Esophagus squamous epithelium (tissue), 5 donors: ENCODE data around the gene MAP6. TPM values are rescaled to one million over a fixed set of nuclear protein-coding genes. Genes with fewer than 3 reads are reported as not detected.

Experiments used
- DNase-seq: peaks from one replicate; lab custom pipeline; 2025; lab: John Stamatoyannopoulos, UW
- H3K27ac ChIP-seq, 4 donors: fragments of 200-600 bp; sonication (generic); one replicate each; pipeline ENCODE4 v1.5.1; 2016 to 2019; ENCODE audit warnings: mild to moderate bottlenecking in 1 of 4
- H3K27me3 ChIP-seq, 4 donors: fragments of 200-600 bp; sonication (generic); 1 replicate in 3 of 4; 2 replicates in 1 of 4; pipeline versions ENCODE4 v1.5.1 to v1.6.0; 2017 to 2021; ENCODE audit warnings: antibody characterized with exemption in 1 of 4
- H3K36me3 ChIP-seq, 3 donors: fragments of 200-600 bp; sonication (generic); one replicate each; pipeline ENCODE4 v1.5.1; 2016 to 2019
- H3K4me1 ChIP-seq, 3 donors: fragments of 200-600 bp; sonication (generic); one replicate each; pipeline ENCODE4 v1.5.1; 2017 to 2019
- H3K4me3 ChIP-seq, 4 donors: fragments of 200-600 bp; sonication (generic); 1 replicate in 3 of 4; 2 replicates in 1 of 4; pipeline ENCODE4 v1.5.1; 2016 to 2019; ENCODE audit warnings: mild to moderate bottlenecking in 2 of 4, moderate library complexity in 1 of 4
- H3K9me3 ChIP-seq, 3 donors: fragments of 200-600 bp; sonication (generic); one replicate each; pipeline ENCODE4 v1.5.1; 2016 to 2019
- CTCF ChIP-seq, 6 experiments: fragments of 450-650 bp in 4 of 6; fragments of 200-600 bp in 2 of 6; sonication (generic) in 2 of 6; IDR thresholded peaks; one replicate each; pipeline ENCODE4 v1.5.1; 2016 to 2019; ENCODE audit warnings: antibody characterized with exemption in 6 of 6, mild to moderate bottlenecking in 4 of 6, moderate library complexity in 4 of 6
- POLR2A ChIP-seq, 4 donors: fragments of 450-650 bp; IDR thresholded peaks; one replicate each; pipeline ENCODE4 v1.6.1; 2017; ENCODE audit warnings: antibody characterized with exemption in 4 of 4, mild to moderate bottlenecking in 4 of 4, moderate library complexity in 3 of 4
- WGBS, 2 donors: methylation state at CpG; one replicate each; pipeline ENCODE4 v1.1.5; 2018; 5-methylcytosine and 5-hydroxymethylcytosine counted together
- intact Hi-C: fragments of 100-400 bp; cut with DNase I; formaldehyde crosslinking; loops from one replicate; pipeline ENCODE4 v1.15.0; 2022
- total RNA-seq, 4 donors: library from RNA; depleted of rRNA; stranded (reverse); fragments of >200 nt; gene quantifications; one replicate each; pipeline ENCODE4 v1.1.0, GENCODE V29; 2016
- donor health status: DM: yes; HTN: yes; CAD: no.

Gene MAP6
- total RNA-seq, 4 donors from 2014 or later, result 0.18 to 3.6 (median 0.34) TPM

DNA sequence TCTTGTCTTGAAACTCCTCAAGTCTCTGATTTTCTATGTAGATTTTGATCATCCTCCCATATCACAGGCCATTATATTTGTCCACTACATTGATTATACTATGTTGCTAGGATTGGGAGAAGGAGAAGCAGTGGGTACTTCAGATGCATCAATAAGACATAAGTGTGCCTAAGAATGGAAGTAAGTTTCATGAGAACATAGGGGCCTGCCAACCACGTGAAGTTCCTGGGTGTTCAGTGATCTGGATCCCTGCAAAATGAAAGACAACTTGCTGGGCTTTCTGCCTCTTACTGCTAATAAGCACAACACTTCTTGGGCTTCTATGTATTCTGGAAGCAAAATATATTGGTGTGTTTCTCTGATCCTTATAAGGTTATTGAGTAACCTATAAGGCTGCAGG, 89.0 kb downstream of the MAP6 start:
- no peak for TF ChIP-seq CTCF (IDR thresholded peaks at IDR 0.05)
- TF ChIP-seq POLR2A (IDR thresholded peaks at IDR 0.05), result no peak
- H3K27me3 ChIP-seq, result peaks cover 0 to 31% (median 0%) of the 10 kb centered on the region in 4 donors
- DNase-seq, result no peak
- no peaks in the 10 kb centered on the region for H3K9me3 ChIP-seq
- H3K4me3 ChIP-seq, result no peak overlapping the region
- WGBS, 2 donors, result 71% methylated on average over 1 of the region's 1 CpG
- intact Hi-C loops, result no loop called here
- H3K4me1 ChIP-seq, result peaks cover 11 to 49% (median 22%) of the 10 kb centered on the region in 3 donors
- H3K36me3 ChIP-seq, result no peaks in the 10 kb centered on the region
- H3K27ac ChIP-seq, result no peak overlapping the region

- no peak overlapping the region for H3K4me3 ChIP-seq
- H3K27ac ChIP-seq, result no peak overlapping the region
- H3K9me3 ChIP-seq, result no peaks in the 10 kb centered on the region
- H3K36me3 ChIP-seq, result peaks cover 0 to 4% (median 0%) of the 10 kb centered on the region in 3 donors
- TF ChIP-seq POLR2A (IDR thresholded peaks at IDR 0.05) (no peak), CTCF (IDR thresholded peaks at IDR 0.05) (no peak)
- peaks cover 11 to 41% (median 16%) of the 10 kb centered on the region in 3 donors for H3K4me1 ChIP-seq
- WGBS, 2 donors, result 0% methylated on average over 1 of the region's 1 CpG
- no peak for DNase-seq
- H3K27me3 ChIP-seq, result peaks cover 0 to 27% (median 0%) of the 10 kb centered on the region in 4 donors
- intact Hi-C loops, result no loop called here
Observed at GRCh38 chr11:75578977-75579376, 89.9 kb downstream of the MAP6 start.

- H3K4me1 ChIP-seq, result peaks cover 0 to 26% (median 7%) of the 10 kb centered on the region in 3 donors
- 17 to 23% methylated on average over 7 to 8 of the region's 10 CpGs for WGBS, 2 donors
- DNase-seq, result no peak
- no peak for TF ChIP-seq POLR2A (IDR thresholded peaks at IDR 0.05)
- peak in 4 of 6 experiments; percentile 19 to 67 (median 38) for TF ChIP-seq CTCF (IDR thresholded peaks at IDR 0.05)
- no peak overlapping the region for H3K4me3 ChIP-seq
- intact Hi-C loops, result no loop called here
- peaks cover 0 to 22% (median 5%) of the 10 kb centered on the region in 3 donors for H3K36me3 ChIP-seq
- H3K27ac ChIP-seq, result peak overlapping the region in 1 of 4 donors; percentile 11
- H3K9me3 ChIP-seq, result no peaks in the 10 kb centered on the region
- H3K27me3 ChIP-seq, result peaks cover 0 to 9% (median 0%) of the 10 kb centered on the region in 4 donors
Observed at GRCh38 chr11:75577207-75577606, 91.6 kb downstream of the MAP6 start.

DNA sequence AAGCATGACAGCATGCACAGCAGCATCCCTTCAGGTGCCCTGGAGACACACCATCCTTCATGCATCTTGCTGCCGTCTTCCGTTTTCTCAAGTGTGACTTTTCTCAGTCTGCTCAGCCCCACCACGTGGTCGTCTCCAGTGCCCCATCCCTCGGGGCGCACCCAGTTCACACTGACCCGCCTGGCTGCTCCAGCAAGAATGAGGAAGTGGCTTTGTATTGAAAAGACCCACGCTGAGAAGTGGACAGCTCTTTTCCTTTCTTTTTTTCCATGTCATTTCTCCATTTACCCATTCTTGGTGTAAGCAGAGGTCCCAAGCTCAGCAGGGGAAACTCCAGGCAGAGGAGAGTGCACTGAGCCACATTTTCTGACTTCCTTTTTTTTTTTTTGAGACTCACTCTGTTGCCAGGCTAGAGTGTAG, 92.3 kb downstream of the MAP6 start:
- Histone ChIP-seq H3K27ac (peak overlapping the region in 1 of 4 donors; percentile 11), H3K9me3 (no peaks in the 10 kb centered on the region), H3K4me3 (no peak overlapping the region), H3K4me1 (peaks cover 0 to 30% (median 7%) of the 10 kb centered on the region in 3 donors), H3K36me3 (peaks cover 0 to 29% (median 9%) of the 10 kb centered on the region in 3 donors), H3K27me3 (peaks cover 0 to 2% (median 0%) of the 10 kb centered on the region in 4 donors)
- no peak for DNase-seq
- no peak for TF ChIP-seq POLR2A (IDR thresholded peaks at IDR 0.05)
- TF ChIP-seq CTCF (IDR thresholded peaks at IDR 0.05), result no peak
- intact Hi-C loops, result no loop called here
- WGBS, 2 donors, result 7 to 22% methylated on average over 8 of the region's 8 CpGs

DNA sequence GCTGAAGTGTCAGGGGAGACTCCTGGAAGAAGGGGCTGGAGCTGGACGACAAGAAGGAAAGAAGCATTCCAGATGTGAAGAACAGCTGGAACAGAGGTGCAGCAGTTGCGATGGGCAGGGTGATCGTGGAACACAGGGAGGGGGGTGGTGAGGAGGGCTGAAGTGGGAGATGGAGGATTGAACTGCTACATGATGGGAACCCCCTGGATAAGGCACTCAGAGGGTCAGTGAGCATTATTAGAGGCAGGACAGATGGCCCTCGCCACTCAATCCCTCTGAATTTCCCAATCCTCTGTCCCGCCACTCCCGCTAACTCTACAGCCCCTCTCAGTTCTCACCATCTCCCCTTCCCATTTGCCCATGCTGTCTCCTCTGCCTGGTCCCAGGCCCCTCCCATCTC, 92.8 kb downstream of the MAP6 start:
- Histone ChIP-seq H3K4me1 (peaks cover 0 to 35% (median 7%) of the 10 kb centered on the region in 3 donors), H3K4me3 (no peak overlapping the region), H3K27ac (peak overlapping the region in 1 of 4 donors; percentile 11), H3K36me3 (peaks cover 0 to 34% (median 9%) of the 10 kb centered on the region in 3 donors), H3K9me3 (no peaks in the 10 kb centered on the region), H3K27me3 (no peaks in the 10 kb centered on the region)
- intact Hi-C loops, result no loop called here
- WGBS, 2 donors, result 77 to 87% methylated on average over 6 of the region's 6 CpGs
- TF ChIP-seq POLR2A (IDR thresholded peaks at IDR 0.05), result no peak
- TF ChIP-seq CTCF (IDR thresholded peaks at IDR 0.05), result no peak
- no peak for DNase-seq
